ENCODE data around the gene DYRK1A. TPM values are rescaled to one million over a fixed set of nuclear protein-coding genes. Genes with fewer than 3 reads are reported as not detected.

The DYRK1A gene
- total and polyA plus RNA-seq, 10 of the 15 experiments (the other 5 are each of a cell fraction or from before 2014, with no cell fraction given), result 2.4 to 68.6 (median 30.7) TPM

DNA sequence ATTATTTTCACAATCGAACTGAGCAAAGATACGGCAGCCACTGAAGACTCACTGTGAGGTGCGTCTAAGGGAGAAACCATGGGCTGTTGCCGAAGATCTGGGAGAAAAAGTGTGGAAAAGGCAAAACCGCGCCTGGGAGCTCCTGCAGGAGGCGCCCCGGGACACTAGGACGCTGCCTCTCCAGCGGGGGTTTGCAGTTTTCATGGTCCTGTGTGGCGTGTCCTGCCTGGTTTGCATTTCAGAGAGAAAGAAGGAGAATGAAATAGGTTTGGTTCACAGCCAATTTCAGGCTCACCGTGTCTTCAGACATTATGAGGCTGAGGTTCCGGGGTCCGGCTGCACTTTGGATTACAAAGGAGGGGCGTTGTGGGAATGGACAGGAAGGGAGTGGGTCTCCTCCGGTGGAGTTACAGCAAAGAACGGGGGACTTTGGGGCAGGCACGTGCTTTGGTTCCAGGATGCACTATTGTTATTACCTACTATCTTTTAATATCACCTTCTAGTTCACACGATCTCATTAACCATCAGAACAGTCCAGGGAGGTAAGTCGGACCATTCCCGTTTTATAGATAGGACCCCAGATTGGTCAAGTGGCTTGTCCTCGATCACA is 179.8 kb downstream of the DYRK1A start:
- no peaks in the 10 kb centered on the region for H4K20me1 ChIP-seq (ENCODE audit: control insufficient read depth, insufficient read depth)
- POLR2A ChIA-PET, result no interaction called here
- no peak overlapping the region for H3K9ac ChIP-seq (ENCODE audit: control insufficient read depth, insufficient read depth, low read length)
- in situ Hi-C loops (cut with MboI) (no loop called here), intact Hi-C loops (cut with micrococcal nuclease; ENCODE audit: unreplicated experiment) (no loop called here)
- SMC1A ChIA-PET (ENCODE audit: uncharacterized antibody, unreplicated experiment), result interaction anchor here (0.8 kb wide), 1 partner anchor 10 kb away, joined by 4 read pairs; no protein-coding TSS in a partner anchor
- H3K4me1 ChIP-seq (ENCODE audit: control insufficient read depth, insufficient read depth, low read length), result peaks cover 5% of the 10 kb centered on the region; the same call in 1 of the 2 replicates
- no peak for ATAC-seq
- CTCF ChIA-PET, result no interaction called here
- no peaks in the 10 kb centered on the region for H3K79me2 ChIP-seq (ENCODE audit: control insufficient read depth, insufficient read depth, low read length)
- no peak overlapping the region for H3K4me3 ChIP-seq
- FAIRE-seq, result no peak
- H2AFZ ChIP-seq (ENCODE audit: control insufficient read depth, low read depth, low read length), result no peak overlapping the region; the same call in 1 of the 2 replicates
- RAD21 ChIA-PET (ENCODE audit: unreplicated experiment), result no interaction called here
- H3K27me3 ChIP-seq (replicated peaks in 1 of 2; ENCODE audit: control insufficient read depth in 2 of 2, insufficient read depth in 2 of 2, low read length in 1 of 2), result no peaks in the 10 kb centered on the region; a peak in 1 of 4 replicates
- no peak overlapping the region for H3K4me2 ChIP-seq (ENCODE audit: control insufficient read depth, insufficient read depth)
- no peaks in the 10 kb centered on the region; the same call in 2 of the 3 replicates for H3K9me3 ChIP-seq (replicated peaks; ENCODE audit: control insufficient read depth, insufficient read depth, low read length)
- H3K27ac ChIP-seq (ENCODE audit: control insufficient read depth, insufficient read depth), result no peak overlapping the region
- no peaks in the 10 kb centered on the region for H3K36me3 ChIP-seq (ENCODE audit: control insufficient read depth in 2 of 2, insufficient read depth in 2 of 2, low read length in 1 of 2)
- 61% methylated on average over 20 of the region's 22 CpGs for WGBS (ENCODE audit: insufficient coverage, insufficient replicate concordance, low lambda C conversion rate, missing lambda C conversion rate)
- no TSS peak for BruUV-seq (replicated peaks)
- no peak for DNase-seq (ENCODE audit: low read depth, low spot score)
- TF ChIP-seq SIN3A (IDR thresholded peaks at IDR 0.05; ENCODE audit: low read depth, low read length) (no peak), CREM (IDR thresholded peaks at IDR 0.05; ENCODE audit: low read depth) (no peak), EP300 (IDR thresholded peaks at IDR 0.05; ENCODE audit: borderline replicate concordance in 1 of 2, control insufficient read depth in 1 of 2, low read depth in 2 of 2, low read length in 2 of 2) (no peak), ATF7 (IDR thresholded peaks at IDR 0.05; ENCODE audit: low read depth) (no peak), ZNF24 (IDR thresholded peaks at IDR 0.05) (no peak), TCF12 (IDR thresholded peaks at IDR 0.05; ENCODE audit: low read depth, low read length) (no peak), MTA2 (IDR thresholded peaks at IDR 0.05; ENCODE audit: low read depth) (no peak), MTA3 (IDR thresholded peaks at IDR 0.05; ENCODE audit: borderline replicate concordance, low read length) (no peak)
- TF ChIP-seq, protein P1, sequence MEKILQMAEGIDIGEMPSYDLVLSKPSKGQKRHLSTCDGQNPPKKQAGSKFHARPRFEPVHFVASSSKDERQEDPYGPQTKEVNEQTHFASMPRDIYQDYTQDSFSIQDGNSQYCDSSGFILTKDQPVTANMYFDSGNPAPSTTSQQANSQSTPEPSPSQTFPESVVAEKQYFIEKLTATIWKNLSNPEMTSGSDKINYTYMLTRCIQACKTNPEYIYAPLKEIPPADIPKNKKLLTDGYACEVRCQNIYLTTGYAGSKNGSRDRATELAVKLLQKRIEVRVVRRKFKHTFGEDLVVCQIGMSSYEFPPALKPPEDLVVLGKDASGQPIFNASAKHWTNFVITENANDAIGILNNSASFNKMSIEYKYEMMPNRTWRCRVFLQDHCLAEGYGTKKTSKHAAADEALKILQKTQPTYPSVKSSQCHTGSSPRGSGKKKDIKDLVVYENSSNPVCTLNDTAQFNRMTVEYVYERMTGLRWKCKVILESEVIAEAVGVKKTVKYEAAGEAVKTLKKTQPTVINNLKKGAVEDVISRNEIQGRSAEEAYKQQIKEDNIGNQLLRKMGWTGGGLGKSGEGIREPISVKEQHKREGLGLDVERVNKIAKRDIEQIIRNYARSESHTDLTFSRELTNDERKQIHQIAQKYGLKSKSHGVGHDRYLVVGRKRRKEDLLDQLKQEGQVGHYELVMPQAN (conservative IDR thresholded peaks at IDR 0.05), result no peak
- TF ChIP-seq, protein P2, sequence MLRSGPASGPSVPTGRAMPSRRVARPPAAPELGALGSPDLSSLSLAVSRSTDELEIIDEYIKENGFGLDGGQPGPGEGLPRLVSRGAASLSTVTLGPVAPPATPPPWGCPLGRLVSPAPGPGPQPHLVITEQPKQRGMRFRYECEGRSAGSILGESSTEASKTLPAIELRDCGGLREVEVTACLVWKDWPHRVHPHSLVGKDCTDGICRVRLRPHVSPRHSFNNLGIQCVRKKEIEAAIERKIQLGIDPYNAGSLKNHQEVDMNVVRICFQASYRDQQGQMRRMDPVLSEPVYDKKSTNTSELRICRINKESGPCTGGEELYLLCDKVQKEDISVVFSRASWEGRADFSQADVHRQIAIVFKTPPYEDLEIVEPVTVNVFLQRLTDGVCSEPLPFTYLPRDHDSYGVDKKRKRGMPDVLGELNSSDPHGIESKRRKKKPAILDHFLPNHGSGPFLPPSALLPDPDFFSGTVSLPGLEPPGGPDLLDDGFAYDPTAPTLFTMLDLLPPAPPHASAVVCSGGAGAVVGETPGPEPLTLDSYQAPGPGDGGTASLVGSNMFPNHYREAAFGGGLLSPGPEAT (IDR thresholded peaks at IDR 0.05; ENCODE audit: low read depth), result no peak
- TF ChIP-seq, protein P3, sequence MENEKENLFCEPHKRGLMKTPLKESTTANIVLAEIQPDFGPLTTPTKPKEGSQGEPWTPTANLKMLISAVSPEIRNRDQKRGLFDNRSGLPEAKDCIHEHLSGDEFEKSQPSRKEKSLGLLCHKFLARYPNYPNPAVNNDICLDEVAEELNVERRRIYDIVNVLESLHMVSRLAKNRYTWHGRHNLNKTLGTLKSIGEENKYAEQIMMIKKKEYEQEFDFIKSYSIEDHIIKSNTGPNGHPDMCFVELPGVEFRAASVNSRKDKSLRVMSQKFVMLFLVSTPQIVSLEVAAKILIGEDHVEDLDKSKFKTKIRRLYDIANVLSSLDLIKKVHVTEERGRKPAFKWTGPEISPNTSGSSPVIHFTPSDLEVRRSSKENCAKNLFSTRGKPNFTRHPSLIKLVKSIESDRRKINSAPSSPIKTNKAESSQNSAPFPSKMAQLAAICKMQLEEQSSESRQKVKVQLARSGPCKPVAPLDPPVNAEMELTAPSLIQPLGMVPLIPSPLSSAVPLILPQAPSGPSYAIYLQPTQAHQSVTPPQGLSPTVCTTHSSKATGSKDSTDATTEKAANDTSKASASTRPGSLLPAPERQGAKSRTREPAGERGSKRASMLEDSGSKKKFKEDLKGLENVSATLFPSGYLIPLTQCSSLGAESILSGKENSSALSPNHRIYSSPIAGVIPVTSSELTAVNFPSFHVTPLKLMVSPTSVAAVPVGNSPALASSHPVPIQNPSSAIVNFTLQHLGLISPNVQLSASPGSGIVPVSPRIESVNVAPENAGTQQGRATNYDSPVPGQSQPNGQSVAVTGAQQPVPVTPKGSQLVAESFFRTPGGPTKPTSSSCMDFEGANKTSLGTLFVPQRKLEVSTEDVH (IDR thresholded peaks at IDR 0.05; ENCODE audit: low read depth, partially characterized antibody), result no peak
- TF ChIP-seq, protein P4, sequence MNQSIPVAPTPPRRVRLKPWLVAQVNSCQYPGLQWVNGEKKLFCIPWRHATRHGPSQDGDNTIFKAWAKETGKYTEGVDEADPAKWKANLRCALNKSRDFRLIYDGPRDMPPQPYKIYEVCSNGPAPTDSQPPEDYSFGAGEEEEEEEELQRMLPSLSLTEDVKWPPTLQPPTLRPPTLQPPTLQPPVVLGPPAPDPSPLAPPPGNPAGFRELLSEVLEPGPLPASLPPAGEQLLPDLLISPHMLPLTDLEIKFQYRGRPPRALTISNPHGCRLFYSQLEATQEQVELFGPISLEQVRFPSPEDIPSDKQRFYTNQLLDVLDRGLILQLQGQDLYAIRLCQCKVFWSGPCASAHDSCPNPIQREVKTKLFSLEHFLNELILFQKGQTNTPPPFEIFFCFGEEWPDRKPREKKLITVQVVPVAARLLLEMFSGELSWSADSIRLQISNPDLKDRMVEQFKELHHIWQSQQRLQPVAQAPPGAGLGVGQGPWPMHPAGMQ (IDR thresholded peaks at IDR 0.05; ENCODE audit: borderline replicate concordance), result no peak
- TF ChIP-seq, protein P5, sequence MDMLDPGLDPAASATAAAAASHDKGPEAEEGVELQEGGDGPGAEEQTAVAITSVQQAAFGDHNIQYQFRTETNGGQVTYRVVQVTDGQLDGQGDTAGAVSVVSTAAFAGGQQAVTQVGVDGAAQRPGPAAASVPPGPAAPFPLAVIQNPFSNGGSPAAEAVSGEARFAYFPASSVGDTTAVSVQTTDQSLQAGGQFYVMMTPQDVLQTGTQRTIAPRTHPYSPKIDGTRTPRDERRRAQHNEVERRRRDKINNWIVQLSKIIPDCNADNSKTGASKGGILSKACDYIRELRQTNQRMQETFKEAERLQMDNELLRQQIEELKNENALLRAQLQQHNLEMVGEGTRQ (IDR thresholded peaks at IDR 0.05; ENCODE audit: borderline replicate concordance, low read depth, low read length), result no peak
- TF ChIP-seq, protein P6, sequence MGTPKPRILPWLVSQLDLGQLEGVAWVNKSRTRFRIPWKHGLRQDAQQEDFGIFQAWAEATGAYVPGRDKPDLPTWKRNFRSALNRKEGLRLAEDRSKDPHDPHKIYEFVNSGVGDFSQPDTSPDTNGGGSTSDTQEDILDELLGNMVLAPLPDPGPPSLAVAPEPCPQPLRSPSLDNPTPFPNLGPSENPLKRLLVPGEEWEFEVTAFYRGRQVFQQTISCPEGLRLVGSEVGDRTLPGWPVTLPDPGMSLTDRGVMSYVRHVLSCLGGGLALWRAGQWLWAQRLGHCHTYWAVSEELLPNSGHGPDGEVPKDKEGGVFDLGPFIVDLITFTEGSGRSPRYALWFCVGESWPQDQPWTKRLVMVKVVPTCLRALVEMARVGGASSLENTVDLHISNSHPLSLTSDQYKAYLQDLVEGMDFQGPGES (IDR thresholded peaks at IDR 0.05), result no peak

Measured in GM12878 (cell line).